Activated naive CD4-positive, alpha-beta T cell treated with Interleukin-2 at 50 U/mL for 16 hours (primary cell): ENCODE data around the gene NFATC3.
A peak's percentile ranks its signal among the peaks of the same experiment; 100 is the strongest.

Experiments
- DNase-seq: peaks from one replicate; pipeline ENCODE4 v3.0.0-alpha.2; 2020

NFATC3 gene

GRCh38 chr16:68233085-68233834 lies 148.1 kb downstream of the NFATC3 start:
- no peak for DNase-seq

- DNase-seq, result no peak
Measured at GRCh38 chr16:68233835-68234187, 148.6 kb downstream of the NFATC3 start.

GRCh38 chr16:68234188-68235107 lies 149.3 kb downstream of the NFATC3 start:
- DNase-seq, result no peak

- DNase-seq, result no peak
Measured at GRCh38 chr16:68235108-68235886, 150.1 kb downstream of the NFATC3 start.

GRCh38 chr16:68235887-68236136 lies 150.6 kb downstream of the NFATC3 start, which contains the start of gene ESRP2:
TSS of gene ESRP2 (minus strand) at chr16:68236127. CDS start at chr16:68236045, 82 bp downstream.
- DNase-seq, result no peak

DNA sequence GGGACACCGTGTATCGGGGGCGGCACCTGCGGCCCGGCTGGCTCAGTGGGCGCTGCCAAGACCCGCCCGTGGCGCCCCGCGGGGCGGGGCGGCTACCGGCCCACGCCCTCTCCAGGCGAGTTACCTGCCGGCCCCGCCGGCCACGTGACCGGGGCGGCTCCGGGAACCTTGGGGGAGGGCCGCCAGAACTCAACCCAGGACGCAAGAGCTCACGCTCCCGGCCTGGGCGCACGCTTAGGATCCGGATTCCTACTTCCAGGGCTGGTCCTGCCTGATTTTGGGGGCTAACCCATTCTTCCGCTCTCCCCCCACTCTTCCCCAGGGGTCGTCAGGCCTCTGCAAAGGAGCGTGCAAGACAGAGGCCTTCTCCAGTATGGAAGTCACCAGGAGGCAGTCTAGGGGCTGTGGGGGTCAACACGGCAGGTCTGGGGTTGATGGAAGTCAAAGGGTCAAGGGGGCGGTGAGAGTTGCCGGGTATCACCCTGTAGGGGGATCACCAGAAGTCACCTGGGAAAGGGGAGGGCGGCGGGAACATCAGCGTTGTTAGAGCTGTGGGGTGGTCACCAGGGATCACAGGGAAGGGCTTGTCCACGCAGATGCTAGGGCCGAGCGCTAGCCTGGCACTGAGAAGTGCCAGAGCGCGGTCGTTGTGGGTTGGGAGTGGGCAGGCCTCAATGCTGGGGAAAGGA lies 151.1 kb downstream of the NFATC3 start:
- DNase-seq, result peak; percentile 40

DNA sequence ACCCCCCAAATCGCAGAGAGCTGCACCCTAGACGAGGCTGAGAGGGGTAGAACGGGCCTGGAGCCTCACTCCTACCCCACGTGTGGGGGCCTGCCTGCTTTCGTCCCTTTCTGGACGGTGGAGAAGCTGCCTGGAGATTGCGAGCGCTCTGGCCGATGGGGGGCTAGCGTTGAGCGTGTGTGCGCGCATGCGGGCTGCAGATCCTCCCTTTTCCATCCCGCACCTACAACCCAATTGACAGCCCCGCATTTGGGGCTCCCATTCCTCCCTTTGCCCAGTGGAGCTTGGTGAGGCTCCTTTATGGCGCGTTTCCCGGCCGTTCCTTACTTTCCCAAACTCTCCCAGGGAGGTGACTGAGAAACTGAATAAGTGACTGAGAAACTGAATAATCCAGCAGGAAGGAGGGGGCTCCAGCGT lies 151.7 kb downstream of the NFATC3 start:
- DNase-seq, result no peak

DNA sequence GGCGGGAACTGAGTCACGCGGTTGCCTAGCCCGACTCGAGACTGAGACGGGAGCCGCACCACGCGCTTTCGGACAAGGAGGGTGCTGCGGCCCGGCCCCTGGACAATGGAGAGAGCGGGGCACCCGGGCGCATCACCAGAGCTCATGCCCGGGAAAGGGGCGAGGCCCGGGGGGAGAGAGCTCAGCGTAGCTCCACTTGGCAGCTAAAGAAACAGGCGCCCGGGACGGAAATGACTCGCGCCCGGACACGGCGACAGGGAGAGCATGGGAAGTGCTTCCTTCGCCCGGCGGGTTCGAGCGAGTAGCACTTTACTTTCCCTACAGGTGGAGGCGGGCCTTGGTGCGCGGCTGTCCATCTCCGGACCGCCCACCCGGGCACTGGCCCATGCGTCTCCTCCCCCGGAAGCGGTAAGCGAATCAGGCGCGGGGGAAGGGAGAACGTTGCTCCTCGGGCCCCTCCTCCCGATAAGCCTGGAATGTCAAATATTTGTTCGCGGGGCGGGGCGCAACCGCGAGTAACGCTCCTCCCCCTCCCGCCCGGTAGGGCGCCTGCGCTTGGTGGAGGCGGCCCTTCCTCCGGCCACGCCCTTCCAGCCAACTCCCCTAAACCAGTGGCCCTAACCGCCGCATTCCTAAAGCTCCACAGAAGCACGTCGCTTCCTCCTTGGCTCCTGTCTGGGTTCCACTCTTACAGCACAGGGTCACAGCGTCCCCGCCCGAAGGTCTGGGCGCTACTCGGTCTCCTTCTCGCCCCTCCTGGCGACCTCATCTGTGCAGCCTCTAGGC lies 152.3 kb downstream of the NFATC3 start:
- peak; percentile 91 for DNase-seq

- no peak for DNase-seq
Measured at GRCh38 chr16:68238029-68238345, 152.8 kb downstream of the NFATC3 start.

- no peak for DNase-seq
Measured at GRCh38 chr16:68242085-68242484, 156.9 kb downstream of the NFATC3 start.

GRCh38 chr16:68242926-68243858 lies 158.0 kb downstream of the NFATC3 start:
- DNase-seq, result no peak

GRCh38 chr16:68244481-68244902 lies 159.3 kb downstream of the NFATC3 start:
- DNase-seq, result no peak

GRCh38 chr16:68244903-68245853 lies 160.0 kb downstream of the NFATC3 start, which contains the start of gene PLA2G15:
TSS of gene PLA2G15 (plus strand) at chr16:68245373. CDS start at chr16:68245427, 54 bp downstream.
- DNase-seq, result peak; percentile 96

DNA sequence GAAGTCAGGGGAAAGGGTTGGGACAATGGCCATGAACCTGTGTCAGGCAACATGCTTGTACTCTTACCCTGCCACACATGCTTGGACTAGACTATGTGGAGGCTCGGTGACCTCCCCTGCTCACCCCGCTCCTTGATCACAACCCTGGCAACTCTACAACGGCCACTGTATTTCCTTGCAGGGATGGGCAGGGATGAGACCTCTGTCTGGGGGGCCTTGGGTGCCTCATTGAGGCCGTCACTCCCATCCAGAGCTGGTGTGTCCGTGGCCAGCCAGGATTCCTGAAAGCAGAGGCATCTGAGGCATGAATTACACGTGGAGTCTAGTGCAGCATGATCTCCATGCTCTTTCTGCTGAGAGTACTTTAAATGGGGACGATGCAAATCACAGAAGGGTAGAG lies 161.0 kb downstream of the NFATC3 start:
- no peak for DNase-seq

- no peak for DNase-seq
Measured at GRCh38 chr16:68246666-68247065, 161.5 kb downstream of the NFATC3 start.

- no peak for DNase-seq
Measured at GRCh38 chr16:68247400-68247799, 162.2 kb downstream of the NFATC3 start.

DNA sequence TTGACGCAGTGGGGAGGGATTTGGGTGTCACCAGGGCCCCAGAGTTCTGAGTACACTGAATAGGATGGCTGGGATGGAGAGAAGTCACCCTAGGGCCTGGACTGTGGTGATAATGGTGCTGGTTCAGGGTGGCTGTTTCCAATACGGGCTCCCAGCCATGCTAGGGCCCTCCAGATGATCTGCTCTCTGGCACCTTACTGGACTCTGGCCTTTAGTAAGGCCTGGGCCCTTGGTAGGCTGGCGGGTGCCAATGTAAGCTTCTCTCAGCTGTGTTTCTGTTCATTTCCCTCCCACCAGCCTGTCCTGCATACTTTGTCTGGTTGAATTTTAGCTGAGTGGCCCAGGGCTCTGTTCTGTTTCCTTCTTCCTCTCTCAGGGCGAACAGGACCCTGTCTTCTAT lies 162.8 kb downstream of the NFATC3 start:
- no peak for DNase-seq

- DNase-seq, result no peak
Measured at GRCh38 chr16:68249371-68249770, 164.2 kb downstream of the NFATC3 start.

- no peak for DNase-seq
Measured at GRCh38 chr16:68250951-68251350, 165.8 kb downstream of the NFATC3 start.

GRCh38 chr16:68251832-68252231 lies 166.7 kb downstream of the NFATC3 start:
- DNase-seq, result no peak
